Right lobe of liver (tissue), 4 donors: ENCODE measurements around the gene SPATA25.

Experiments used
- CTCF ChIP-seq, 4 donors: fragments of 200-600 bp in 3 of 4; fragments of 450-650 bp in 1 of 4; IDR thresholded peaks; one replicate each; pipeline versions ENCODE4 v1.5.1 to v1.8.0; 2016 to 2022; ENCODE audit warnings: antibody characterized with exemption in 4 of 4, mild to moderate bottlenecking in 2 of 4
- POLR2A ChIP-seq: fragments of 450-650 bp; IDR thresholded peaks from one replicate; pipeline ENCODE4 v1.6.1; 2017; ENCODE audit warnings: antibody characterized with exemption, mild to moderate bottlenecking
- donor health status: DM: no; HTN: no; CAD: no.
- donor health status: DM: no; HTN: no; CAD: no.
- donor health status: DM: no; HTN: yes; CAD: no.

GRCh38 chr20:45842169-45842812 lies 45.1 kb downstream of the SPATA25 start:
- no peak for TF ChIP-seq CTCF (IDR thresholded peaks at IDR 0.05)
- TF ChIP-seq POLR2A: no peak
